ENCODE measurements around the gene MINDY2. TPM values are rescaled to one million over a fixed set of nuclear protein-coding genes. Genes with fewer than 3 reads are reported as not detected.

MINDY2 gene
- total RNA-seq, 1 experiment from 2014 or later = 25.5 TPM

DNA sequence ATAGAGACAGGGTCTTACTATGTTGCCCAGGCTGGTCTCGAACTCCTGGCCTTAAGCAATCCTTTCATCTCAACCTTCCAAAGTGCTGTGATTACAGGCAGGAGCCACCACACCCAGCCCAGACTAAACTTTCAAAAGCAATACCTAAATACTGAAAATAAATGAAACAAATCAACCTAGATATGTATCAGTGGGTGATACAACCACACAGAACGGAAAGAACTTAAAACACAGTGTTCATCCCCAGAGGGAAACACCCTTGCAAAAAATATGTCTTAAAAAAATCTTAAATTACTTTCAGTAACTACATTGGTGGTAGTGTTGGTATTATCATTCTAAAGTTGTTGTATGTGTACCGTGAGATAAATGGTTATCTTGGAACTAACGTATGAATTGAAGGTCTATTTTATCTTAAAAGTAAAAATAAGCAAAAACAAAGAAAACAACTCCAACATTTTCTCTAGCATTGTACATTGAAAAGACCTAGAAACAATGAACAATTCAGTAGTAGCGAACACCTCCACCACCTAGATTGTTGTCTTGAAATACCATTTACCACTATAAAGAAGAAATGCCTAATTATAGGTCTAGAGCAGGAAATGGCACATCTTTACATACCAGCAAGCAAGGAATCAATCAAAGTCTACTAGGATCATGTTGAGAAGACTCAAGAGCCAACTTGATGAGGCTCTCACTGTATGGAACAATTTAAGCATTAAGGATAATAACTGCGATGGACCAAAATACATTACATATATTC, 137.6 kb downstream of the MINDY2 start:
- BruUV-seq (replicated peaks) = no TSS peak
- Mint-ChIP-seq H3K9me3 (ENCODE audit: unreplicated experiment) (no peaks in the 10 kb centered on the region), H3K4me3 (ENCODE audit: unreplicated experiment) (no peak overlapping the region), H3K4me1 (ENCODE audit: low read depth, unreplicated experiment) (no peaks in the 10 kb centered on the region), H3K27ac (ENCODE audit: unreplicated experiment) (no peak overlapping the region), H3K27me3 (ENCODE audit: insufficient read depth, unreplicated experiment) (no peaks in the 10 kb centered on the region), H3K36me3 (ENCODE audit: insufficient read depth, unreplicated experiment) (peaks cover 50% of the 10 kb centered on the region)
- intact Hi-C loops (cut with micrococcal nuclease; ENCODE audit: unreplicated experiment) = no loop called here
- TF ChIP-seq, protein P1, sequence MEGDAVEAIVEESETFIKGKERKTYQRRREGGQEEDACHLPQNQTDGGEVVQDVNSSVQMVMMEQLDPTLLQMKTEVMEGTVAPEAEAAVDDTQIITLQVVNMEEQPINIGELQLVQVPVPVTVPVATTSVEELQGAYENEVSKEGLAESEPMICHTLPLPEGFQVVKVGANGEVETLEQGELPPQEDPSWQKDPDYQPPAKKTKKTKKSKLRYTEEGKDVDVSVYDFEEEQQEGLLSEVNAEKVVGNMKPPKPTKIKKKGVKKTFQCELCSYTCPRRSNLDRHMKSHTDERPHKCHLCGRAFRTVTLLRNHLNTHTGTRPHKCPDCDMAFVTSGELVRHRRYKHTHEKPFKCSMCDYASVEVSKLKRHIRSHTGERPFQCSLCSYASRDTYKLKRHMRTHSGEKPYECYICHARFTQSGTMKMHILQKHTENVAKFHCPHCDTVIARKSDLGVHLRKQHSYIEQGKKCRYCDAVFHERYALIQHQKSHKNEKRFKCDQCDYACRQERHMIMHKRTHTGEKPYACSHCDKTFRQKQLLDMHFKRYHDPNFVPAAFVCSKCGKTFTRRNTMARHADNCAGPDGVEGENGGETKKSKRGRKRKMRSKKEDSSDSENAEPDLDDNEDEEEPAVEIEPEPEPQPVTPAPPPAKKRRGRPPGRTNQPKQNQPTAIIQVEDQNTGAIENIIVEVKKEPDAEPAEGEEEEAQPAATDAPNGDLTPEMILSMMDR (IDR thresholded peaks at IDR 0.05; ENCODE audit: insufficient read depth in 1 of 2, low read depth in 1 of 2, low read length in 1 of 2, severe bottlenecking in 1 of 2, unreplicated experiment in 1 of 2) = no peak
- Histone ChIP-seq H3K4me1 (no peaks in the 10 kb centered on the region), H3K27me3 (replicated peaks; ENCODE audit: control insufficient read depth, insufficient read depth, low read length) (no peaks in the 10 kb centered on the region), H3K9me3 (no peaks in the 10 kb centered on the region), H3K36me3 (ENCODE audit: control insufficient read depth, insufficient read depth, low read length) (no peaks in the 10 kb centered on the region), H3K4me3 (ENCODE audit: low read depth, low read length) (no peak overlapping the region)
- DNase-seq = no peak
- CTCF ChIA-PET = no interaction called here
- POLR2A ChIA-PET = no interaction called here

DNA sequence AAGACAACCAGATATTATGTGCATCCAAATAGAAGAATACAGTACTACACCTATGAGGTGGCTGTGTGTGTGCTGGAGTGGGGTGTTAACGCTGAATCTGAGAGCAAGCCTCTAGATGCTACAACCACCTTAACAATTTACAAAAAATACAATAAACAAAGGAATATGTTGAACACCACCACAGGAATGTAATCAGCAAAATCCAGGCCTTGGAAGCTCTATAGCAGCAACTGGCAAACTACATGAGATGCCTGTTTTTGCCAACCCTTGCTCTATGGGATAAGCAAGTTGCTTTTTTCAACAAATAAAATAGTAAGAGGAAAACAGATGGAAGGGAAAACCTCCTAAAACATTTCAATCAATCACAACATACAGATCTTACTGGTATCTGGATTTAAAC, 138.5 kb downstream of the MINDY2 start:
- TF ChIP-seq, protein P1 (IDR thresholded peaks at IDR 0.05; ENCODE audit: insufficient read depth in 1 of 2, low read depth in 1 of 2, low read length in 1 of 2, severe bottlenecking in 1 of 2, unreplicated experiment in 1 of 2) = no peak
- Mint-ChIP-seq H3K36me3 (ENCODE audit: insufficient read depth, unreplicated experiment) (peaks cover 55% of the 10 kb centered on the region), H3K9me3 (ENCODE audit: unreplicated experiment) (no peaks in the 10 kb centered on the region), H3K27ac (ENCODE audit: unreplicated experiment) (no peak overlapping the region), H3K27me3 (ENCODE audit: insufficient read depth, unreplicated experiment) (no peaks in the 10 kb centered on the region), H3K4me1 (ENCODE audit: low read depth, unreplicated experiment) (no peaks in the 10 kb centered on the region), H3K4me3 (ENCODE audit: unreplicated experiment) (no peak overlapping the region)
- Histone ChIP-seq H3K27me3 (replicated peaks; ENCODE audit: control insufficient read depth, insufficient read depth, low read length) (no peaks in the 10 kb centered on the region), H3K4me1 (no peaks in the 10 kb centered on the region), H3K9me3 (no peaks in the 10 kb centered on the region), H3K4me3 (ENCODE audit: low read depth, low read length) (no peak overlapping the region), H3K36me3 (ENCODE audit: control insufficient read depth, insufficient read depth, low read length) (no peaks in the 10 kb centered on the region)
- ChIA-PET CTCF (no interaction called here), POLR2A (no interaction called here)
- intact Hi-C loops (cut with micrococcal nuclease; ENCODE audit: unreplicated experiment) = no loop called here
- BruUV-seq (replicated peaks) = no TSS peak
- no peak for DNase-seq

DNA sequence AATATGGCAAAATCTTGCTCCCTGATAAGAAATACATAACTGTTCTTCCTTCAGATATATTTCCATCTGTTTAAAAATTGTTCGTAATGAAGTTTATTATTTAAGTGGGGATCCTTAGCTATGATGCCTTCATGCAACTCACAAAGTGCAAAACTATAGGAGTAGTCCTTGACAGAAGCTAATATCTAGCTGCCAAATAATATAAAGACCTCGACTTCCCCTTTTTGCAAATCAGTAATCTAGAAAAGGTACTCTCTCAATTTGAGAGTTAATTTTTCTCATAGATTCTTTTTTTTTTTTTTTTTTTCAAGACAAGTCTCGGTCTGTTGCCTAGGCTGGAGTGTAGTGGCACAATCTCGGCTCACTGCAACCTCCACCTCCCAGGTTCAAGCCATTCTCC, 139.4 kb downstream of the MINDY2 start:
- Mint-ChIP-seq H3K4me1 (ENCODE audit: low read depth, unreplicated experiment) (no peaks in the 10 kb centered on the region), H3K4me3 (ENCODE audit: unreplicated experiment) (no peak overlapping the region), H3K36me3 (ENCODE audit: insufficient read depth, unreplicated experiment) (peaks cover 57% of the 10 kb centered on the region), H3K27ac (ENCODE audit: unreplicated experiment) (no peak overlapping the region), H3K9me3 (ENCODE audit: unreplicated experiment) (no peaks in the 10 kb centered on the region), H3K27me3 (ENCODE audit: insufficient read depth, unreplicated experiment) (no peaks in the 10 kb centered on the region)
- Histone ChIP-seq H3K27me3 (replicated peaks; ENCODE audit: control insufficient read depth, insufficient read depth, low read length) (no peaks in the 10 kb centered on the region), H3K4me1 (no peaks in the 10 kb centered on the region), H3K9me3 (no peaks in the 10 kb centered on the region), H3K4me3 (ENCODE audit: low read depth, low read length) (no peak overlapping the region), H3K36me3 (ENCODE audit: control insufficient read depth, insufficient read depth, low read length) (no peaks in the 10 kb centered on the region)
- intact Hi-C loops (cut with micrococcal nuclease; ENCODE audit: unreplicated experiment) = no loop called here
- no TSS peak for BruUV-seq (replicated peaks)
- TF ChIP-seq, protein P1 (IDR thresholded peaks at IDR 0.05; ENCODE audit: insufficient read depth in 1 of 2, low read depth in 1 of 2, low read length in 1 of 2, severe bottlenecking in 1 of 2, unreplicated experiment in 1 of 2) = no peak
- no peak for DNase-seq
- POLR2A ChIA-PET = no interaction called here
- CTCF ChIA-PET = no interaction called here

Other genes with a start within 250 kb of the MINDY2 start
- gene ADAM10, start 21.6 kb upstream of the MINDY2 start, total RNA-seq (2022) = 168 and 170 TPM in 2 replicates
- gene SLTM, start 162.4 kb downstream of the MINDY2 start, total RNA-seq (2022) = 79.5 and 94.0 TPM in 2 replicates
- gene RNF111, start 216.4 kb downstream of the MINDY2 start, total RNA-seq (2022) = 26.1 and 30.5 TPM in 2 replicates

All from Caco-2 (cell line).